ENCODE results near the gene DNAJC5G. TPM values are rescaled to one million over a fixed set of nuclear protein-coding genes. Genes with fewer than 3 reads are reported as not detected.
A peak's percentile ranks its signal among the peaks of the same experiment; 100 is the strongest.

The DNAJC5G gene
- total and polyA plus RNA-seq, 2 of the 13 experiments (the other 11 are each of a cell fraction or from before 2014, with no cell fraction given): 0.05 TPM; not detected in 1

- TF ChIP-seq HMG20B (CRISPR knock-in tag; conservative IDR thresholded peaks at IDR 0.05): 0 out of 2 replicates have a peak, but pooled peaks have one; percentile 11
- TF ChIP-seq, protein P1, sequence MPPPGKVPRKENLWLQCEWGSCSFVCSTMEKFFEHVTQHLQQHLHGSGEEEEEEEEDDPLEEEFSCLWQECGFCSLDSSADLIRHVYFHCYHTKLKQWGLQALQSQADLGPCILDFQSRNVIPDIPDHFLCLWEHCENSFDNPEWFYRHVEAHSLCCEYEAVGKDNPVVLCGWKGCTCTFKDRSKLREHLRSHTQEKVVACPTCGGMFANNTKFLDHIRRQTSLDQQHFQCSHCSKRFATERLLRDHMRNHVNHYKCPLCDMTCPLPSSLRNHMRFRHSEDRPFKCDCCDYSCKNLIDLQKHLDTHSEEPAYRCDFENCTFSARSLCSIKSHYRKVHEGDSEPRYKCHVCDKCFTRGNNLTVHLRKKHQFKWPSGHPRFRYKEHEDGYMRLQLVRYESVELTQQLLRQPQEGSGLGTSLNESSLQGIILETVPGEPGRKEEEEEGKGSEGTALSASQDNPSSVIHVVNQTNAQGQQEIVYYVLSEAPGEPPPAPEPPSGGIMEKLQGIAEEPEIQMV (CRISPR knock-in tag; IDR thresholded peaks at IDR 0.05; ENCODE audit: low read depth): peak; percentile 60
- TF ChIP-seq, protein P2, sequence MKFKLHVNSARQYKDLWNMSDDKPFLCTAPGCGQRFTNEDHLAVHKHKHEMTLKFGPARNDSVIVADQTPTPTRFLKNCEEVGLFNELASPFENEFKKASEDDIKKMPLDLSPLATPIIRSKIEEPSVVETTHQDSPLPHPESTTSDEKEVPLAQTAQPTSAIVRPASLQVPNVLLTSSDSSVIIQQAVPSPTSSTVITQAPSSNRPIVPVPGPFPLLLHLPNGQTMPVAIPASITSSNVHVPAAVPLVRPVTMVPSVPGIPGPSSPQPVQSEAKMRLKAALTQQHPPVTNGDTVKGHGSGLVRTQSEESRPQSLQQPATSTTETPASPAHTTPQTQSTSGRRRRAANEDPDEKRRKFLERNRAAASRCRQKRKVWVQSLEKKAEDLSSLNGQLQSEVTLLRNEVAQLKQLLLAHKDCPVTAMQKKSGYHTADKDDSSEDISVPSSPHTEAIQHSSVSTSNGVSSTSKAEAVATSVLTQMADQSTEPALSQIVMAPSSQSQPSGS (CRISPR knock-in tag; IDR thresholded peaks at IDR 0.05): peak; percentile 84; the same call in 1 of the 2 replicates
- peak; percentile 83 for TF ChIP-seq ZNF317 (CRISPR knock-in tag; IDR thresholded peaks at IDR 0.05)
- peak; percentile 96 for TF ChIP-seq HBP1 (CRISPR knock-in tag; IDR thresholded peaks at IDR 0.05; ENCODE audit: low read depth)
- TF ChIP-seq, protein P3, sequence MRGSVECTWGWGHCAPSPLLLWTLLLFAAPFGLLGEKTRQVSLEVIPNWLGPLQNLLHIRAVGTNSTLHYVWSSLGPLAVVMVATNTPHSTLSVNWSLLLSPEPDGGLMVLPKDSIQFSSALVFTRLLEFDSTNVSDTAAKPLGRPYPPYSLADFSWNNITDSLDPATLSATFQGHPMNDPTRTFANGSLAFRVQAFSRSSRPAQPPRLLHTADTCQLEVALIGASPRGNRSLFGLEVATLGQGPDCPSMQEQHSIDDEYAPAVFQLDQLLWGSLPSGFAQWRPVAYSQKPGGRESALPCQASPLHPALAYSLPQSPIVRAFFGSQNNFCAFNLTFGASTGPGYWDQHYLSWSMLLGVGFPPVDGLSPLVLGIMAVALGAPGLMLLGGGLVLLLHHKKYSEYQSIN (CRISPR knock-in tag; IDR thresholded peaks at IDR 0.05; ENCODE audit: borderline replicate concordance): no peak
- TF ChIP-seq, protein P4, sequence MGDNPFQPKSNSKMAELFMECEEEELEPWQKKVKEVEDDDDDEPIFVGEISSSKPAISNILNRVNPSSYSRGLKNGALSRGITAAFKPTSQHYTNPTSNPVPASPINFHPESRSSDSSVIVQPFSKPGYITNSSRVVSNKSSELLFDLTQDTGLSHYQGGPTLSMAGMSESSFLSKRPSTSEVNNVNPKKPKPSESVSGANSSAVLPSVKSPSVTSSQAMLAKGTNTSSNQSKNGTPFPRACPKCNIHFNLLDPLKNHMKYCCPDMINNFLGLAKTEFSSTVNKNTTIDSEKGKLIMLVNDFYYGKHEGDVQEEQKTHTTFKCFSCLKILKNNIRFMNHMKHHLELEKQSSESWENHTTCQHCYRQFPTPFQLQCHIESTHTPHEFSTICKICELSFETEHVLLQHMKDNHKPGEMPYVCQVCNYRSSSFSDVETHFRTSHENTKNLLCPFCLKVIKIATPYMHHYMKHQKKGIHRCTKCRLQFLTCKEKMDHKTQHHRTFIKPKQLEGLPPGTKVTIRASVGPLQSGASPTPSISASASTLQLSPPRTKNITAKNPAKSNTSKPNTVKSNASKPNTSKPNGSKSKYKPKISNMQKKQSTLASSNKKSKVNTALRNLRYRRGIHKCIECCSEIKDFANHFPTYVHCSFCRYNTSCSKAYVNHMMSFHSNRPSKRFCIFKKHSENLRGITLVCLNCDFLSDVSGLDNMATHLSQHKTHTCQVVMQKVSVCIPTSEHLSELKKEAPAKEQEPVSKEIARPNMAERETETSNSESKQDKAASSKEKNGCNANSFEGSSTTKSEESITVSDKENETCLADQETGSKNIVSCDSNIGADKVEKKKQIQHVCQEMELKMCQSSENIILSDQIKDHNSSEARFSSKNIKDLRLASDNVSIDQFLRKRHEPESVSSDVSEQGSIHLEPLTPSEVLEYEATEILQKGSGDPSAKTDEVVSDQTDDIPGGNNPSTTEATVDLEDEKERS (CRISPR knock-in tag; IDR thresholded peaks at IDR 0.05): 0 out of 2 replicates have a peak, but pooled peaks have one; percentile 36
- TF ChIP-seq, protein P5, sequence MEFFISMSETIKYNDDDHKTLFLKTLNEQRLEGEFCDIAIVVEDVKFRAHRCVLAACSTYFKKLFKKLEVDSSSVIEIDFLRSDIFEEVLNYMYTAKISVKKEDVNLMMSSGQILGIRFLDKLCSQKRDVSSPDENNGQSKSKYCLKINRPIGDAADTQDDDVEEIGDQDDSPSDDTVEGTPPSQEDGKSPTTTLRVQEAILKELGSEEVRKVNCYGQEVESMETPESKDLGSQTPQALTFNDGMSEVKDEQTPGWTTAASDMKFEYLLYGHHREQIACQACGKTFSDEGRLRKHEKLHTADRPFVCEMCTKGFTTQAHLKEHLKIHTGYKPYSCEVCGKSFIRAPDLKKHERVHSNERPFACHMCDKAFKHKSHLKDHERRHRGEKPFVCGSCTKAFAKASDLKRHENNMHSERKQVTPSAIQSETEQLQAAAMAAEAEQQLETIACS (CRISPR knock-in tag; IDR thresholded peaks at IDR 0.05): peak; percentile 29; the same call in 1 of the 2 replicates
- peak; percentile 95 for TF ChIP-seq YEATS4 (CRISPR knock-in tag; IDR thresholded peaks at IDR 0.05; ENCODE audit: borderline replicate concordance)
- TF ChIP-seq ZNF513 (CRISPR knock-in tag; conservative IDR thresholded peaks at IDR 0.05): no peak
- TF ChIP-seq SIN3B (IDR thresholded peaks at IDR 0.05; ENCODE audit: low read length): peak; percentile 74
- TF ChIP-seq ZNF160 (CRISPR knock-in tag; IDR thresholded peaks at IDR 0.05): peak; percentile 95
- peak; percentile 81 for TF ChIP-seq CREM (IDR thresholded peaks at IDR 0.05)
- TF ChIP-seq CREM (CRISPR knock-in tag; IDR thresholded peaks at IDR 0.05): no peak
Observed at GRCh38 chr2:27322766-27323595, 47.7 kb downstream of the DNAJC5G start, which contains the start of gene MPV17 (continued).
